Colonic mucosa (tissue), 4 donors: Measurements from ENCODE around the gene ADAMTS3. TPM values are rescaled to one million over a fixed set of nuclear protein-coding genes. Genes with fewer than 3 reads are reported as not detected.
A peak's percentile ranks its signal among the peaks of the same experiment; 100 is the strongest.

Source experiments
- DNase-seq: peaks from one replicate; pipeline ENCODE4 v3.0.0-alpha.2; 2020
- H3K27ac ChIP-seq: fragments of 200-600 bp; one replicate; pipeline ENCODE4 v1.8.0; 2021
- H3K27me3 ChIP-seq: fragments of 200-600 bp; one replicate; pipeline ENCODE4 v1.8.0; 2021
- H3K36me3 ChIP-seq: fragments of 200-600 bp; one replicate; pipeline ENCODE4 v1.8.0; 2021
- H3K4me1 ChIP-seq: fragments of 200-600 bp; one replicate; pipeline ENCODE4 v1.8.0; 2021; ENCODE audit warnings: mild to moderate bottlenecking
- H3K4me3 ChIP-seq: fragments of 200-600 bp; one replicate; pipeline ENCODE4 v1.8.0; 2021
- H3K9ac ChIP-seq, 2 donors: one replicate each; pipeline ENCODE4 v1.7.0; 2013; ENCODE audit warnings: control low read depth in 2 of 2, low read depth in 2 of 2, low read length in 2 of 2
- H3K9me3 ChIP-seq: fragments of 200-600 bp; one replicate; pipeline ENCODE4 v1.8.0; 2021
- intact Hi-C: fragments of 100-400 bp; cut with DNase I; formaldehyde crosslinking; loops from one replicate; pipeline ENCODE4 v1.14.1; 2022
- total RNA-seq, 2 donors: library from RNA; stranded (reverse); fragmentation: NEBNext Ultra II Directional in 1 of 2; extraction: Animal tissue kit (Norgen Biotek cat#: 25700) in 1 of 2; gene quantifications; one replicate each; pipeline ENCODE4 v1.2.1, GENCODE V29; 2021
- TF ChIP-seq, protein P1 (sequence below): fragments of 200-600 bp; IDR thresholded peaks from one replicate; pipeline ENCODE4 v1.8.0; 2022; ENCODE audit warnings: antibody characterized with exemption, mild to moderate bottlenecking
- donor health status: healthy.
- donor health status: DM: no; HTN: no; CAD: no.
- donor health status: DM: no; HTN: no; CAD: no.

ADAMTS3 gene
- total RNA-seq, 2 donors from 2014 or later: 0.15 to 0.29 TPM

DNA sequence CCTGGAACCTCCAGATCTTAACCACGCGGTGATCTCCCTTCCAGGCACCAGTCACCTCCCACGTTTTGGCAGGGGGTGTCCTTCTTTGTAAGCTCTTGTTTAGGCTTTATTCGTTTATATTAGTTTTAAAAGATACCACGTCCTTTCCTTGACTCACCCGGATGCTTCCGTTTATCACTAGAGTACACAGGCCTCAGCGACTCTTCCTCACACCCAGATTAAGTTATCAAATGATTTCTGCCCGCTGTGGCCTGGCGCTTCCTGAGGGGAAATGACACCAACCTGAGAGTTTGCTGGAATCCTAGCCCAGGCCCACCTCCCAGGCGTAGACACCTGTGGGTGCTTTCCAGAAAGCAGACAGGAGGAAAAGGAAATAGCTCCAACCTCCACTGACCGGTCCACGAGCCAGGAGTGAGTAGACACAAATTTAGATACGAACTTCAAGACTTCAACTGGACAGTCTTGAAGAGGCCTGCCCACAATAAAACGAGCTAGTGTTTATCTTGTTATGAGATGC lies 756 bp upstream of the ADAMTS3 start:
- peak overlapping the region; percentile 55 for H3K27ac ChIP-seq
- TF ChIP-seq, protein P1, sequence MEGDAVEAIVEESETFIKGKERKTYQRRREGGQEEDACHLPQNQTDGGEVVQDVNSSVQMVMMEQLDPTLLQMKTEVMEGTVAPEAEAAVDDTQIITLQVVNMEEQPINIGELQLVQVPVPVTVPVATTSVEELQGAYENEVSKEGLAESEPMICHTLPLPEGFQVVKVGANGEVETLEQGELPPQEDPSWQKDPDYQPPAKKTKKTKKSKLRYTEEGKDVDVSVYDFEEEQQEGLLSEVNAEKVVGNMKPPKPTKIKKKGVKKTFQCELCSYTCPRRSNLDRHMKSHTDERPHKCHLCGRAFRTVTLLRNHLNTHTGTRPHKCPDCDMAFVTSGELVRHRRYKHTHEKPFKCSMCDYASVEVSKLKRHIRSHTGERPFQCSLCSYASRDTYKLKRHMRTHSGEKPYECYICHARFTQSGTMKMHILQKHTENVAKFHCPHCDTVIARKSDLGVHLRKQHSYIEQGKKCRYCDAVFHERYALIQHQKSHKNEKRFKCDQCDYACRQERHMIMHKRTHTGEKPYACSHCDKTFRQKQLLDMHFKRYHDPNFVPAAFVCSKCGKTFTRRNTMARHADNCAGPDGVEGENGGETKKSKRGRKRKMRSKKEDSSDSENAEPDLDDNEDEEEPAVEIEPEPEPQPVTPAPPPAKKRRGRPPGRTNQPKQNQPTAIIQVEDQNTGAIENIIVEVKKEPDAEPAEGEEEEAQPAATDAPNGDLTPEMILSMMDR: no peak
- H3K36me3 ChIP-seq: no peaks in the 10 kb centered on the region
- intact Hi-C loops: no loop called here
- no peak overlapping the region for H3K9ac ChIP-seq
- H3K4me3 ChIP-seq: peak overlapping the region; percentile 41
- no peaks in the 10 kb centered on the region for H3K4me1 ChIP-seq
- no peaks in the 10 kb centered on the region for H3K9me3 ChIP-seq
- H3K27me3 ChIP-seq: peaks cover 9% of the 10 kb centered on the region
- no peak for DNase-seq

DNA sequence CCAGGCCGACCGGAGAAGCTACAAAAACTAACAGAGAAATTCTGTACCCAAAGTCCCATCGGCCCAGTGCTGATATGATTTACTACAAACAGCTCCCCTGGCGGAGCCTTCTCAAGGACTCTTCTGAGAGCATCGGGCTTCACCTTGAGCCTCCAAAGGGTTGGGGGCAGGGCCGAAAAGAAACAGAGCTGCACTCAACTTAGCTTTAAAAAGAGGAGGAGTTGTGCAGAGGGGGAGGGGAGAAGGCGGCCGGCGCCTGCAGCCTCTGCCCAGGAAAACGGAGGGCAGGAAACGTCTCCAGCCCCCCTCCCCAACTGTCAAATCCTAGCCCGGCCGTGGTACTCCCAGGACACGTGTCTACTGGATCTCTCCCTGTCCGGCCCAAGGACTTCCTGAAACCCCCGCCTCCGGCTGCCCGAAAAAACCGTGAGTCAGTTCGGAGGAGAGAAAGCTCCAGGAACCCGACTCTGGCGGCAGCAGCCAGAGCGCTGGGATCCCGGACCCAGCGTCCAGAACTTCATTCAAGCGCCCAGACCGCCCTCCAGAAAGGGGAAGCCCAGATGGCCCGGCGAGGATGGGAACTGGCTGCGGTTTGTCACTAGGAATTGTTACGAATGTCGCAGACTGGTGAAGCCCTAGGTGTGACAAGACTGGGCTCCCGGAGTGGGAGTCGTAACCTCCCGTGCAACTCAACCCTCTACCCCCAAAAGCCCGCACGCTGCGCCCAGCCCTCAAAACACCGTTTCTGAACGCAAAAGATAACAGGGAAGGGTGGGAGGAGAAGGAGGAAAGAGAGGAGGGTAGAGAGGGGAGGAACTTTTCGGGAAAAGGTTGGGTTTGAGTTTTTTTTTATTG lies 973 bp downstream of the ADAMTS3 start:
- H3K36me3 ChIP-seq: no peaks in the 10 kb centered on the region
- H3K27ac ChIP-seq: peak overlapping the region; percentile 55
- no peaks in the 10 kb centered on the region for H3K9me3 ChIP-seq
- peak overlapping the region in 1 of 2 donors; percentile 3 for H3K9ac ChIP-seq
- intact Hi-C loops: no loop called here
- H3K4me3 ChIP-seq: peak overlapping the region; percentile 41
- peak; percentile 30 for DNase-seq
- TF ChIP-seq, protein P1: no peak
- H3K27me3 ChIP-seq: peaks cover 9% of the 10 kb centered on the region
- H3K4me1 ChIP-seq: no peaks in the 10 kb centered on the region

DNA sequence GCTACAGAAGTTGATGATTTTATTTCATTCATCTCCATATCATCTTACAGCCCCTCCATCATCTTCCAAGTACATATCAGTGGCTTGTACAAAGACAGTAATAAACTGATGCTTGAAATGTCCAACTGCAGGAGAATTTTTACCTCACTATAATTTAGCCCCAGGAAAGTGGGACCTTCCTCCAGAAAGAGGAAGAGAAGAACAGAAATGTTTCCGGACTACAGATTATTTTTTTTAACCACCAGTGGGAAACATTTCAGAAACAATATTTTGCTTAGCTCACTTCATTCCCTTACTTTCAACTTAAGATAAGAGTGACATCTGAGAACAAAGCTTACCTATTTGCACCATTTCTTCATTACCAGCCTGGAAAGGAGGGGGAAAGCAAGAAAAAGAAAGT lies 2.0 kb downstream of the ADAMTS3 start:
- no peak overlapping the region for H3K4me3 ChIP-seq
- DNase-seq: no peak
- intact Hi-C loops: no loop called here
- peak overlapping the region in 1 of 2 donors; percentile 20 for H3K9ac ChIP-seq
- H3K27me3 ChIP-seq: peaks cover 9% of the 10 kb centered on the region
- H3K9me3 ChIP-seq: no peaks in the 10 kb centered on the region
- no peaks in the 10 kb centered on the region for H3K4me1 ChIP-seq
- H3K27ac ChIP-seq: no peak overlapping the region
- no peaks in the 10 kb centered on the region for H3K36me3 ChIP-seq
- TF ChIP-seq, protein P1: no peak

DNA sequence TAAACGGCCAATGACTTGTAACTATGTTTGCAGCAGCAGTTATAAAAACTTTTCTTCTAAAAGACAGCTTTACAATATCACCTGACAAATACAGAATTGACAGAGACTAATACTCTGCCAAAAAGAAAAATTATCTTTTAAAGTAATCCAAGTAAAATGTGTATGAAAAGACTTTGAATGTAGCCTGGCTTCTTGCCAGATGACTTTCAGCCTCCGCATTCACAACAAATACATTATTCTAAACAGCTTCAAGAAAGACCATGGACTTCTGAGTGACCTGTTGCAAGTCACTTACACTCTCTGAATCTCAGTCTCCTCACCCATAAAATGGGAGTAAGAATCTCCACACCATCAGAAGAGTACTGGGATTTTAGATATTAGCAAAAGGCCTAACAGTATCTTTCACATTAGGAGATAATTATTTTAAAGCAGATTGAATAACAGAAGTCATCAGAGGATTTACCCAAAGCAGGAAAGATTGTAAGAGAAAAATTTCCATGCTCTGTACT lies 2.5 kb downstream of the ADAMTS3 start:
- no peaks in the 10 kb centered on the region for H3K9me3 ChIP-seq
- intact Hi-C loops: no loop called here
- TF ChIP-seq, protein P1: no peak
- no peak overlapping the region for H3K9ac ChIP-seq
- H3K27me3 ChIP-seq: peaks cover 9% of the 10 kb centered on the region
- no peaks in the 10 kb centered on the region for H3K4me1 ChIP-seq
- H3K36me3 ChIP-seq: no peaks in the 10 kb centered on the region
- H3K27ac ChIP-seq: no peak overlapping the region
- no peak for DNase-seq
- H3K4me3 ChIP-seq: no peak overlapping the region

DNA sequence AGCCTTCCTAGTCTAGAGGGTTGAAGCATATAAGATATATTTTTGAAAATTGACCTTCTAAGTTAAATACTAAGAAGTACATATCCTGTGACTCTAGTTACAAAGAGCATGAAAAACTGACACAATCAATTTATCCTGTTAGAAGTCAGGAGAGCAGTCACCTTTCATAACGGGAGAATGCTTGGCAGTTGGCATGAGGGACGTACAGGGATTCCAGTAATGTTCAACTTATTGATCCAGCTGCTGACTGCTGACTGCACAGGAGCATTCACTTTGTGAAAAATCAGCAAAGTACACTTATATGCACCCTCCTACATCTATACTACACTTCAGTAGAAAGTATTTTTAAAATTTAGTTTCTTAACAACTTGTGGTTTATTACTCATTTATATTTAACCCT lies 4.2 kb downstream of the ADAMTS3 start:
- no peak for DNase-seq
- H3K4me1 ChIP-seq: no peaks in the 10 kb centered on the region
- no peaks in the 10 kb centered on the region for H3K36me3 ChIP-seq
- H3K9ac ChIP-seq: no peak overlapping the region
- H3K4me3 ChIP-seq: no peak overlapping the region
- H3K27me3 ChIP-seq: peaks cover 9% of the 10 kb centered on the region
- intact Hi-C loops: no loop called here
- TF ChIP-seq, protein P1: no peak
- no peak overlapping the region for H3K27ac ChIP-seq
- no peaks in the 10 kb centered on the region for H3K9me3 ChIP-seq
